Lower leg skin (tissue), 4 donors: Measurements from ENCODE around the gene FTL. TPM values are rescaled to one million over a fixed set of nuclear protein-coding genes. Genes with fewer than 3 reads are reported as not detected.

Experiments used
- DNase-seq, 2 donors: peaks; one replicate each; pipeline ENCODE4 v3.0.0-alpha.2; 2019; ENCODE audit warnings: low spot score in 2 of 2
- H3K4me3 ChIP-seq: fragments of 200-600 bp; sonication (generic); 2 replicates; pipeline ENCODE4 v1.5.1; 2017; ENCODE audit warnings: mild to moderate bottlenecking, low read depth; ENCODE audit not compliant: poor library complexity, severe bottlenecking
- POLR2A ChIP-seq, 2 donors: fragments of 450-650 bp; IDR thresholded peaks; one replicate each; pipeline ENCODE4 v1.6.1; 2016 to 2017; ENCODE audit warnings: antibody characterized with exemption in 2 of 2, mild to moderate bottlenecking in 1 of 2, moderate library complexity in 1 of 2
- WGBS, 2 donors: methylation state at CpG; one replicate each; pipeline ENCODE4 v1.1.5; 2018; 5-methylcytosine and 5-hydroxymethylcytosine counted together
- intact Hi-C: fragments of 100-400 bp; cut with DNase I; formaldehyde crosslinking; loops from one replicate; pipeline ENCODE4 v1.15.0; 2023; ENCODE audit warnings: low total_unique reads
- total RNA-seq, 4 donors: library from RNA; depleted of rRNA; stranded (reverse); fragments of >200 nt; gene quantifications; one replicate each; pipeline ENCODE4 v1.1.0, GENCODE V29; 2016
- TF ChIP-seq, protein P1 (sequence below), 3 donors: fragments of 450-650 bp; IDR thresholded peaks; one replicate each; pipeline ENCODE4 v1.5.1; 2016; ENCODE audit warnings: antibody characterized with exemption in 3 of 3, mild to moderate bottlenecking in 3 of 3, moderate library complexity in 2 of 3

The FTL gene
- total RNA-seq, 4 donors from 2014 or later: 1,012 to 1,617 (median 1,174) TPM

DNA sequence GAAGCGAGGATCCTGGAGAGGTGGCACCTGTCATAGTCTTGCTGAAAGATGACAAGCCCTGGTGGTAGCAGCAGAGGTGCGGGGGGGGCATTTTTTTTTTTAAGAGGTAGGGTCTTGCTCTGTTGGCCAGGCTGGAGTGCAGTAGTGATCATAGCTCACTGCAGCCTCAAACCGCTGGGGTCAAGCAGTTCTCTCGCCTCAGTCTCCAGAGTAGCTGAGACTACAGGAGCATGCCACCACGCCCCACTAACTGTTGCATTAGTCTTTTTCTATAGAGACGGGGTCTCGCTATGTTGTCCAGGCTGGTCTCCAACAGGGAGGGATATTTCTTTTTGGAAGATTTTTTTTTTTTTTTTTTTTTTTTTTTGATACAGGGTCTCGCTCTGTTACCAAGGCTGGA, 7.1 kb upstream of the FTL start:
- no peak for DNase-seq
- H3K4me3 ChIP-seq: no peak overlapping the region
- WGBS, 2 donors: 94 to 96% methylated on average over 8 of the region's 8 CpGs
- intact Hi-C loops: no loop called here
- TF ChIP-seq, protein P1, sequence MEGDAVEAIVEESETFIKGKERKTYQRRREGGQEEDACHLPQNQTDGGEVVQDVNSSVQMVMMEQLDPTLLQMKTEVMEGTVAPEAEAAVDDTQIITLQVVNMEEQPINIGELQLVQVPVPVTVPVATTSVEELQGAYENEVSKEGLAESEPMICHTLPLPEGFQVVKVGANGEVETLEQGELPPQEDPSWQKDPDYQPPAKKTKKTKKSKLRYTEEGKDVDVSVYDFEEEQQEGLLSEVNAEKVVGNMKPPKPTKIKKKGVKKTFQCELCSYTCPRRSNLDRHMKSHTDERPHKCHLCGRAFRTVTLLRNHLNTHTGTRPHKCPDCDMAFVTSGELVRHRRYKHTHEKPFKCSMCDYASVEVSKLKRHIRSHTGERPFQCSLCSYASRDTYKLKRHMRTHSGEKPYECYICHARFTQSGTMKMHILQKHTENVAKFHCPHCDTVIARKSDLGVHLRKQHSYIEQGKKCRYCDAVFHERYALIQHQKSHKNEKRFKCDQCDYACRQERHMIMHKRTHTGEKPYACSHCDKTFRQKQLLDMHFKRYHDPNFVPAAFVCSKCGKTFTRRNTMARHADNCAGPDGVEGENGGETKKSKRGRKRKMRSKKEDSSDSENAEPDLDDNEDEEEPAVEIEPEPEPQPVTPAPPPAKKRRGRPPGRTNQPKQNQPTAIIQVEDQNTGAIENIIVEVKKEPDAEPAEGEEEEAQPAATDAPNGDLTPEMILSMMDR (IDR thresholded peaks at IDR 0.05): no peak
- no peak for TF ChIP-seq POLR2A (IDR thresholded peaks at IDR 0.05)

DNA sequence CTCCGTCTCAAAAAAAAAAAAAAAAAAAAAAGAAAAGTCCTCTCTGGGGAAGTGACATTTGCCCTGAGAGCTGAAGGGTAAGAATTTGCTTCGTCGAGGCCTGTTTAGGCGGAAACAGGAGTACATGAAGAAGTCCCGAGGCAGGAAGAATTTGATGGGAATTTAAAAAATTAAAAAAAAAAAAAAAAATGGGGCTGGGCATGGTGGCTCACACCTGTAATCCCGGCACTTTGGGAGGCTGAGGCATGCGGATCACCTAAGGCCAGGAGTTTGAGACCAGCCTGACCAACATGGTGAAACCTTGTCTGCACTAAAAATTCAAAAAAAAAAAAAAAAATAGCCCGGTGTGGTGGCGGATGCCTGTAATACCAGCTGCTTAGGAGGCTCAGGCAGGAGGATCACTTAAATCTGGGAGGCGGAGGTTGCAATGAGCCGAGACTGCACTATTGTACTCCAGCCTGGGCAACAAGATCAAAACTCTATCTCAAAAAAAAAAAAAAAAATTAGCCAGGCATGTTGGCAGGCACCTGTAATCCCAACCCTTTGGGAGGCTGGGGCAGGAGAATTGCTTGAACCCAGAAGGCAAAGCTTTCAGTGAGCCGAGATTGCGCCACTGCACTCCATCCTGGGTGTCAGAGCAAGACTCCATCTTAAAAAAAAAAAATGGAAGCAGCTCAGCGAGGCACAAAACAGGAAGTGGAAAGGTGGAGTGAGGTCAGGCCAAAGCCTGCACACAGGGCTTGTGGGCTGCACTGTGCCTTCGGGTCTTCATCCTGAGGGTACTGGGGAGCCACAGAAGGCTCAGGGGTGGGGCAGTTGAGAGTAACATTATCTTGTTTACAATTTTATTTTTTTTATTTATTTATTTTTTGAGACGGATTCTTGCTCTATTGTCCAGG, 5.5 kb upstream of the FTL start:
- DNase-seq: no peak
- intact Hi-C loops: no loop called here
- no peak overlapping the region for H3K4me3 ChIP-seq
- 83 to 84% methylated on average over 16 of the region's 16 CpGs for WGBS, 2 donors
- TF ChIP-seq, protein P1 (IDR thresholded peaks at IDR 0.05): no peak
- no peak for TF ChIP-seq POLR2A (IDR thresholded peaks at IDR 0.05)

DNA sequence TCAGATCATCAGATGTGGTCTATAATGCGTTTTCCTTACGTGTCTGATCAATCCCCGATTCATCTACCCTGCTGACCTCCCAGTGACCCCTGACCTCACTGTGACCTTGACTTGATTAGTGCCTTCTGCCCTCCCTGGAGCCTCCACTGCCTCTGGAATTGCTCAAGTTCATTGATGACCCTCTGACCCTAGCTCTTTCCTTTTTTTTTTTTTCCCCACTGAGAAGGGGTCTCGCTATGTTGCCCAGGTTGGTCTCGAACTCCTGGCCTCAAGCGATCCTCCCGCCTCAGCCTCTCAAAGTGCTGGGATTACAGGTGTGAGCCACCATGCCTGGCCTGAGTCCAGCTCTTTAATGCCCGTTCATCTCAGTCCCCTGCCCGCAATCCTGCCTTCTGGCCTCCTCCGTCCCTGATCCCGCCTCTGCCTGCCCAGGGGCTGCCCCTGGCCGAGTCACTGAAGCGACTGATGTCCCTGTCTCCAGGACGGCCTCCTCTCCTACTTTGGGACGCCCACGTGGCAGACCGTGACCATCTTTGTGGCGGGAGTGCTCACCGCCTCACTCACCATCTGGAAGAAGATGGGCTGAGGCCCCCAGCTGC, 4.0 kb upstream of the FTL start:
- intact Hi-C loops: no loop called here

DNA sequence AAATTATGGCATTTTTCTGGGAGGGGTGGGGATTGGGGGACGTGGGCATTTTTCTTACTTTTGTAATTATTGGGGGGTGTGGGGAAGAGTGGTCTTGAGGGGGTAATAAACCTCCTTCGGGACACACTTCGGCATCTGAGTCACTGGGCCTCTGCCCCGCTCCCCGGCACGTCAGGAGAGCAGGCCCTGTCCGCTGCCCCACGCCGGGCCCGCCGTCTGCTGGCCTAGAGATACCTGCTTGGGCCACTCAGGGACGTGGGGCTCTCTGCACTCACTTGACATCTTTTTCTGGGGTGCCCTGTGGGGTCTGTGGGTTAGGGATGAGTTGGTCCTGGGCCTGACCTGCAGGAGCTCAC, 3.5 kb upstream of the FTL start:
- intact Hi-C loops: no loop called here
- WGBS, 2 donors: 83 to 84% methylated on average over 12 of the region's 12 CpGs

More for the DNA sequence above, 4.0 kb upstream of the FTL start:
- no peak for DNase-seq
- WGBS, 2 donors: 87 to 89% methylated on average over 19 of the region's 19 CpGs
- H3K4me3 ChIP-seq: no peak overlapping the region
- no peak for TF ChIP-seq POLR2A (IDR thresholded peaks at IDR 0.05)
- TF ChIP-seq, protein P1 (IDR thresholded peaks at IDR 0.05): no peak

DNA sequence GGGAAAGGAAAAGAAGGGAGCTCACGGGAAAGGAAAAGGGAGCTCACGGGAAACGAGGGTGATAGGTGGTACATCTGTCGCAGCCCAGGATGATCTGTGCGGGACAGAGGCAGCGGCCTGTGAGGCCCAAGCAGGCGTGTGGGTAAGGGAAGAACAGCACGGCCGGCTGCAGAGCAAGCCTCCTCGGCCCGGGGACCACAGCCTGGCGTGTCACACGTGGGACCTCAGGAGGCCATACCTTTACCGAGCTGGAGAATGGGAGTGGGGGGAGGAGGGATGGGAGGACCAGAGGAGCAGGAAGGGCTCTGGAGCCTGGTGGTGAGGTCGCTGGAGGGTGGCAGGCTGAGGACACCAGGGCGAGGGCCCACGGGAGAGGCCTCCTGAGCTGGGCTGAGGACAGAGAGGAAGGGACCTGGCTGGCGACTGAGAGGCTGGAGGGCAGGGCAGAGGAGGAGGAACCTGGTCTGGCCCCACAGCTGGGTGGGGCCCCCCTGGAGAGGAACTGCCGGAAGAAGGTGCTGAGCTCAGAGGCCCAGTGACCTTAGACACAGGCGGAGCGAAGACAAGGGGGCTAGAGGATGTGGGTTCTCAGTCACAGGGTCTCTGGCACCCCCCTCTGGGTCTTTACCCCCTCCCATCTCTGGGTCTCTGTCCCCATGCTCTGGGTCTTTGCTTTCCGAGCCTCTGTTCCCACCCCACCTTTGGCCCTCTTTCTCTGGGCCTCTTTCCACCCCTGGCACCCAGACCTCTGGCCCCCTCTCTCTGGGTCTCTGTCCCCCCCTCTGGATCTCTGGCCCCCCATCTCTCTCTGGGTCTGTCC, 2.9 kb upstream of the FTL start:
- intact Hi-C loops: no loop called here
- WGBS, 2 donors: 59 to 69% methylated on average over 22 of the region's 22 CpGs
- no peak overlapping the region for H3K4me3 ChIP-seq
- DNase-seq: peak; percentile 64 to 92
- TF ChIP-seq POLR2A (IDR thresholded peaks at IDR 0.05): no peak
- TF ChIP-seq, protein P1 (IDR thresholded peaks at IDR 0.05): no peak

More for the DNA sequence above, 3.5 kb upstream of the FTL start:
- no peak for DNase-seq
- TF ChIP-seq POLR2A (IDR thresholded peaks at IDR 0.05): no peak
- TF ChIP-seq, protein P1 (IDR thresholded peaks at IDR 0.05): no peak
- H3K4me3 ChIP-seq: no peak overlapping the region
